GM21390 (cell line): ENCODE data around the gene CST4.
"Not testable (repeated sequence)": the region's sequence is repeated elsewhere in the genome, so short reads cannot be mapped to it uniquely, and the experiment has no call there.

ENCODE experiments used
- ATAC-seq: cut with Tn5 transposase; IDR thresholded peaks from one replicate; pipeline ENCODE4 v1.9.1; 2021; ENCODE audit not compliant: unreplicated experiment

Gene CST4

DNA sequence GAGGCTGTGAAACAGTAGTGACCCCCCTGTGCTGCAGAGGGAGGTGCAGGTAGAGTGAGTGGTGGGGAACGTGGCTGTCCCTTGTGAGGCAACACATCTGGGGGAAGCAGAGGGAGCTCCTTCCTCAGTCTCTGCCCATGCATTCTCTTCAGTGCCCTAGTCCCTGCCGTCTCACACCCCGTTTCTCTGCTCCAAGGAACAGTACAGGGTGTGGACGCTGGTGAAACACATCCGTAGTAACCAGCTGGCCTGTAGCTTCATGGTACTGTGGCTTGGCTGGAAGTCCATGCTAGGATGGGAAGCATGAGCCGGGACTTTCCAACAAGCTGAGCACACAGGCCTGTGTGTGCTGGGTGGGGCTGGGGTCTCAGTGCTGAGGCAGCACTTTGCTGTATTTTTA, 25.7 kb downstream of the CST4 start:
- no peak for ATAC-seq

DNA sequence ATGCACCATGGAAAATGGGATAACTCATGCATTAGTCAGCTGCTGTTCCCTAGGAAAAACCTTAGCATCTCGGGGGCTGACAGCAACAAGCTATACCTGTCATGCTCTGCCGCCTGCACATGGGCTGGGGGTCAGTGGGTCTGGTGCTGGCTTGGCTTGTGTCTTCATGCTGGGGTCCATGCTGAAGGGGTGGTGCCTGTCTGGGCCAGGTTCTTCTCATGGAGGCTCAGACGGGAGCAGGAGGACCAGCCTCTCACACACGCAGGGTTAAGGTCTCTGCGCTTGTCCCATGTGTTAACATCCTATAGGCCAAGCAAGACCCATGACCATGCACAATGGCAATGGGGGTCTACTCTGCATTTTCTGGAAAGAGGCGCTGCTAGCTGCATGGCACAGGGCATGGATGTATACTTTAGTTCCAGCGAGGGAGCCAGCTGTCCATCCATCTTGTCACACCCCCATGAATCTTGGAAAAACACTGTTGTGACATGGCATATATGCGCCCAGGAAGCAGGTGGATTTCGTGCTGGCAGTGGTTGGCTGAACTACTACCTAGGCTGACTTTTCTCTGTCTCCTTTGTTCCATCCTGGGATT, 26.5 kb downstream of the CST4 start:
- no peak for ATAC-seq

DNA sequence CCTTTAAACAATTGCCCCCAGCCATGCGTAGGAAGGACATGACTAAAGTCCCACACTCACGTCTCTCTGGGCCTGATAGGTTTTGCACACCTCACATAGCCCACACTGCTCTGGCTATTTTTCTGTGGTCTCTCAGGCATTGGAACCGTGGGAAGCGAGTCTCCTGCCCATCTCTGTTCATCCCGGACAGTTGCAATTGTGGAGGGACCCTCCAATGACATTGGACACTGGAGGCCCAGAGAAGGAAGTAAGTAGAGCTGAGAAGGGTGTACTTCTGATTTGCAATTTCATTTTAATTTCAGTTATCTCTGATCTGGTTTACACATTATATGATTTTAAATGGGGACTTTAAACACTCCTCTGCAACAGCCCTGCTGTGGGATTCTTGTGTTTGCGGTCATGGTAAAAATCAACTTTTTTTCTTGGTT, 27.8 kb downstream of the CST4 start:
- ATAC-seq = no peak

DNA sequence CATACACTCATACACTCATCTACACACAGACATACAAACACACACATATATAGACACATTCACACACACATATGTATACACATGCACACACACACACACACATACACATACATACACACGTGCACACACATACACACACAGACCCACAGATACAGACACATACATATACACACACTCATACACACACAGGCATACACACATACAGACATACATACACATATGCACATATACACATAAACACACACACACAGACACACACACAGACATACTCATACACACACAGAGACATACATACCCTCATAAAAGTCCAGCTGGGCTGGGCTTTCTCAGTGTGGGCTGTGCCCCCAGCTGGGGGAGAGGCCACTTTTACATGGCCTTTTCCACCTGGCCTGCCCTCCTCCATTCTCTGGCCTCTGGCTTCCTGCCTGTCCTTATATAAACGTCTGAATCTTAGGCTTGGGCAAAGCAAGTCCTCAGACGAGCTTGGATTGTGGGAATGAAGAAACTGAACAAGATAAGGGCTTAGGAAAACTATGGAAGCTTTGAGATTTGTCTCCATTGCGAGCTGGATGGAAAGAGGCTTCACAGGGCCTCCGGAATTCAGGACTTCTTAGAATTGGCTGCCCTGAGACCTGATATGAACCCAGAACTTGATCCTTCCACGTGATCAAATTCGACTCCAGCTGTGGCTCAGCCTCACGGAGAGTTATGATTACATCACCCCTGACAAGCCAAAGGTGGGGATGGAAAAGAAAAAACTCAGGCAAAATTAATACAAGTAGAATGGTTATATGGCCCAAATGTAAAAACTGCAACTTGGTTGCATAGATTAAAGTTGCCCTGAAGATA, 28.6 kb downstream of the CST4 start:
- no peak for ATAC-seq

DNA sequence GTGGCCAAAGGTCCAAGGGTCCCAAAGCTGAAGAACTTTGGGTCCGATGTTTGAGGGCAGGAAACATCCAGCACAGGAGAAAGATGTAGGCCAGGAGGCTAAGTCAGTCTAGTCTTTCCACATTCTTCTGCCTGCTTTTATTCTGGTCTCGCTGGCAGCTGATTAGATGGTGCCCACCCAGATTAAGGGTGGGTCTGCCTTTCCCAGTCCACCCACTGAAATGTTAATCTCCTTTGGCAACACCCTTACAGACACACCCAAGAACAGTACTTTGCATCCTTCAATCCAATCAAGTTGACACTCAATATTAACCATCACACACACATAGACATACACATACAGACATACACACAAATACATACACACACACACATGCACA, 29.2 kb downstream of the CST4 start:
- not testable (repeated sequence) for ATAC-seq

DNA sequence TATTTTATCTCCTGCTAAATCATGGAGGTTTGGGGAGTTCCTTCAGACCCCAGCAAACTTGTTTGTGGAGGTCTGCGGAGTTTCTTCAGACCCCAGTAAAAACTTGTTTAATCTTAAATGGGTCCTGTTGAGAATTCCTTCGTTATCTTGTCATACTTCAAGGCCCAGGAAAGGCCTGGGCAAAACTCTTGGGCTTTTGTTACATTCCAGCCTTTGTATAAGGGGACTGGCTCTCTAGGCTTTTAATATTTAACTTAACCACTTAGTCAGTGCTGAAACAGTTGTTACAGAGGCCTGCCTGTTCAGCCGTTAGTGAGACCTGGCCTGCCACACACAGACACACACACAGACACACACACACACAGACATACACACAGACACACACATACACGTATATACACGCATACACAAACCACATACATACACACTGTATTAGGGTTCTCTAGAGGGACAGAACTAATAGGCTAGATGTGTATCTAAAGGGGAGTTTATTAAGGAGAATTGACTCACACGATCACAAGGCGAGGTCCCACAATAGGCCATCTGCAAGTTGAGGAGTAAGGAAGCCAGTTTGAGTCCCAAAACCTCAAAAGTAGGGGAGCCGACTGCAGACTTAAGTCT, 29.7 kb downstream of the CST4 start:
- ATAC-seq = no peak

DNA sequence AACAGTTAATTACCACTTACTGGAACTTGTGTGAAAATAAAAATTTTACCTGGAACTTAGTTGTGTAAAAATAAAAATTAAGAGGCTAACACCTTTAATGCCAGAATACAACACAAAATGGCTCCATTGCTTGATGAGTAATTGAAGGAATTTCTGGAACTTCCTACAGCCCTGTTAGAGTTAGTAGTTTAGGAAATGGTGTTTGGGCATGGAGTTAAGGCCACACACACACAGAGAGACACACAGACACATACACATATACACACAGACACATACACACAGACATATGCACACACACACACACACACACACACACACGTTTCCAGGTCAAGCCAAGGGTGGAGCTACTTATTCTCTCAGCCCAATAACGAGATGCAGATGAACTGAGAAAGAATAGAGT, 30.5 kb downstream of the CST4 start:
- ATAC-seq = no peak

DNA sequence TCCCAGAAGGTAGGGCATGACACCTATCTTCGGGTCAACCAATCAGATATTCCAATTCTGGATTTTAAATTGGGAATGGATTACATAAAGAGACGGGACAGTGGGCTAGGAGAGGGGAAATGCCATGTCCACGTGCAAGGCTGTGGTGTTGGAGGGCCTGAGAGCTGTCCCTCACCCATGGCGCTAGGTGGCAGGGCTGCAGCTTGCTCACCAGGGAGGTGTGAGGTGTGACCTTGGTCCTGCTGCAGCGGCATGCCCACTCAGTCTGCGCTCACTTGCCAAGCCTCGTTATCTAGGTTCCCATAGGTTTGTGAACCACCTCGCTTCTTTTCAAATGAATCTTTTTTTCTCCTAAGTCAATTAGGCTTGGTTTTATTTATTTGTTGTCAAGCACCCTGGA, 31.6 kb downstream of the CST4 start:
- no peak for ATAC-seq

DNA sequence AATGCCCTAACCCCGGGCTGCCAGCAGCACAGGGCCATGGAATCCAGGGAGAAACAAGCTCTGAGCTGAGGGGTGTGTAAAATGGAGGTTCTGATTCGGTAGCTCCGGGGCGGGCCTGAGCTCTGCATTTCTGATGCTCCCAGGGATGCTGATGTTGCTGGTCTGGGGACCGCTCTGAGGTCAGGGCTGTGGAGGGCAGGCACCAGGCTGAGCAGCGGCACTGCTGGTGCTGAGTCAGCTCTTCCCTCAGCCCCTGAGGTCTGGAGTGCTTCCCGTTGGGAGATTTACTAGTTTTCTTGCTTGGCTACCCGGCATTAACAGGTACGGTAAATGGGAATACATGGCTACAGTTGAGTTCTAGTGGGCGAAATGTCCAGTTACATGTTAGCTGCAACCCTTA, 32.5 kb downstream of the CST4 start:
- ATAC-seq = no peak

DNA sequence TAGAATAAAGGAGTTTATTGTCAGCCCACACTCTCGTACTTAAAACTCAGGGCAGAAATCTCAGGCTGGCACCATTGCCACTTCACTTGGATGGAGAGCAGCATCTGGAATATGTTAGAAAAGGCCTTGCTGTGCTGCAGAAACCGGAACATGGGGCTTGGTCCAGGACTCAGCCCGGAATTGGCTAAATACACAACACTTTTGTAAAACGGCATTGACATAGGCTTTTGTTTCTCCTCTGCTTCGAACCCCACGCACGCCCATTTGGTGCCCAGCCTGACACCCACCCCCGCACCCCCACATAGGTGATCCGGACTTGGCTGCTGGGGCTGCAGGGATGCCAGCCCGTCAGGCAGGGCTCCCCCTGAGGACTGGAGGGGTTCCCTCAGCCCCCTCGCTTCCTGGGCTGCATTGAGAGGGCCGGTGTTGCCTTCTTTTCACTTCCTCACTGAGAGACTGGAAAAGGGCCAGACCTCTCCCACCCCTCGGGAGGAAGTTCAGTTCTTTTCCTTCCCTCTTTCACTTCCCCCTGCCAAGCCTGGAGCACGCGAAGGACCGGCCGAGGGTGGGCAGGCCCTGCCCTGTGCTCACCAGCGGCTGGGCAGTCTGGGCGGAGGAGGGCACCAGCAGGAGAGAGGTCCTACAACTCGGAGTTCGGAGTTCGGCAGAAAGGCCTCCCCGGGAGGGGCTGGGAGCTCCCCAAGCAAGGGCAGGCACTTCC, 33.2 kb downstream of the CST4 start:
- no peak for ATAC-seq

DNA sequence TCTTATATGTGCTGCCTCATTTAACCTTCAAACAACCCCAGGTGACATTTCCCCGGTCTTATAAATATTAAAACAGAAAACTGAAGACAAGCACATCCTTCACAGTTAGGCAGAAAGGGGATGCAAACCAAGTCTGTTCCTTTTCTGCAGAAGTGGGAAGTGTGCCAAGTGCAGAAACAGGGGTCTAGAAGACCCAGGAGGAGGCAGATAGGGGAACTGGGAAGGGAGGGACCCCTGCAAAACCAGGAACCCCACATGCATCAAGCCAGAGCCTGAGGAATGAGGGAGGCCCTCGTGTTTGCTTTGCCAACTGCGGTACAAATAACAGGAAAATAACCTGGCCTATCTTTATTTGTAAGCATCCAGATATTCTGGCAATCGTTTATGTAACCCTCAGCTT, 34.1 kb downstream of the CST4 start:
- no peak for ATAC-seq

DNA sequence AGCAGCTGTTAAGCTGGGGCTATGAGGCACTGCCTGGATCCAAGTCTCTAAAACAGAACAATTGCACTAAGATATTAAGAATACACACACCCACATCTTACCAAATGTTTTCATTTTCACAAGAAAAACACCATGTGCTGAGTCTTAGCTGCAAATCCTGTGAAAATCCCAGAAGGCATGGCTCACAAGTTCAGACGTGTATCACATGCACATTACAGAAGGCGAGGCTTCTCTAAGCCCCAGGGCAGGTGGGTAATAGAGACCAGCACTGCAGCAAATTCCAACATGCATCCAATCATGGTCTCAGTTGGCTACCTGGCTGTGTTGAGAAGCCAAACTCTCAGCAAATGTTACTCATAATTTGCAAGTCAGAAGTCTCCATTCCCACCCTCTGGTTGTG, 34.8 kb downstream of the CST4 start:
- no peak for ATAC-seq

DNA sequence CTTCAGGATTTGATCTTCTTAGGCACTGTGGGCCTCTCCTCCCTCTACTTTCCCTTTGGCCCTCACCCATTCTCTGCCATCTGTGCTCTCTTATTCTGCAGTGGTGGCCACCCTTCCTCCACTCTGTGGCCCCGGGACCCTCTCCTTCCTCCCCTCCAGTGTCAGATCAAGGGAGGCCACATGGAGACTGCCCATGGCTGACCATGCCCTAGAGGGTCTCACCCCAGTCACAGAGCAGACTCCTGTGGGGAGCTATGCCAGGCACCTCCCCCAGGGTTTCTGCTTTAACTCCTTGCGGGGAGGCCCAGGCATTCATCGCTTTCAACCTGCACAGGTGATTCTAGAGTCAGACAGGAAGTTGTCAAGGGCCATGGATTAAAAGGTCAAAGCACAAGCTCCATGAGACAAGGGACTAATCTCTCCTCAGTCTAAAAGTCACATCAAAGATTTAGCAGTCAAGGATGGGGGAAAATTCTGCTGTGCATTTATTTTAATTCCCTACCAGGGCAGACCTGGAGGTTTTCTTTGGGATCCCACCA, 35.4 kb downstream of the CST4 start:
- ATAC-seq = no peak

DNA sequence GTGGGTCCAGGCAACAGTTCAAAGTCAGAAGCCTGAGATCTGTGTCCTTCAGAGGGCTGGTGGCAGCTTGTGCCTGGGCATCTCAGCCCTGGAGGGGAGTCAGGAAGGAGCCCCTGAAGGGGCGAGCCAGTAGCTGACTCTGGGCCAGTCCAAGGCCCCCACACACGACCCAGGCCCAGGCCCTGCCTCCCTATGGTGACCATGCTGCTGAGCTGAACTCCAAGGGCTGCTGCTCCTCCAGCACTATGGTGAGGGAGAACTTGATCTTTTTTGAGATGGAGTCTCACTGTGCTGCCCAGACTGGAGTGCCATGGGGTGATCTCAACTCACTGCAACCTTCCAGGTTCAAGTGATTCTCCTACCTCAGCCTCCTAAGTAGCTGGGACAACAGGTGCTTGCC, 35.9 kb downstream of the CST4 start:
- ATAC-seq = no peak

DNA sequence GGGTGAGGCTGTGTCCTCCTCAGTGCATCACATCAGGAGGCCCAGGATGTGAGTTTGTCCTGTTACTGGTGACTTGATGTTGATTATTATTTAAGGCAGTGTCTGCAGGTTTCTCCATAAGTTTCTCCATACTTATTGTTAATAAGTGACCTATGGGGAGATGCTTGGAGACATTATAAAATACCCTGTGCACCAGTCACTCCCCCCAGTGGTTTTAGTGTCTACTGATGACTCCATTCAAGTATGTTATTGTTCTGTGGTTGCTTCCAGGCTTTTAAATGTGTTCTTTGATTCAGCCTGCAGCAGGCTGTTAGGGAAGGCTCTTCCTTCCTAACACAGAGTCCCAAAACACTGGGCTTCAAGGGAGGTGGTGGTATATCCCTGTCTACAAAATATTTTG, 36.5 kb downstream of the CST4 start:
- no peak for ATAC-seq

DNA sequence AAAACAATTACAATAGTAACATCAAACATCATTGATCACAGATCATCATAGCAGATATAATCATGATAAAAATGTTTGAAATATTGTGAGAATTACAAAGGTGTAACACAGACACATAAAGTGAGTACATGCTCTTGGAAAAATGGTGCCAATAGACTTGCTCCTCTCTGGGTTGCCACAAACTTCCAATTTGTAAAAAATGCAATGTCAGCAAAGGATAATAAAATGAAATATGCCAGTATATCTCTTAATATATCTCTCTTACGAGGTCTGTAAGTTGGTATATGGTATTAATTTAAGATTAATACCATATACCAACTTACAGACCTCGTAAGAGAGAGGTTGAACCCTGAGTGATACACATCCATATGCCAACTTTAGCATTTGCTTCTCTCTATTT, 37.7 kb downstream of the CST4 start:
- ATAC-seq = no peak

DNA sequence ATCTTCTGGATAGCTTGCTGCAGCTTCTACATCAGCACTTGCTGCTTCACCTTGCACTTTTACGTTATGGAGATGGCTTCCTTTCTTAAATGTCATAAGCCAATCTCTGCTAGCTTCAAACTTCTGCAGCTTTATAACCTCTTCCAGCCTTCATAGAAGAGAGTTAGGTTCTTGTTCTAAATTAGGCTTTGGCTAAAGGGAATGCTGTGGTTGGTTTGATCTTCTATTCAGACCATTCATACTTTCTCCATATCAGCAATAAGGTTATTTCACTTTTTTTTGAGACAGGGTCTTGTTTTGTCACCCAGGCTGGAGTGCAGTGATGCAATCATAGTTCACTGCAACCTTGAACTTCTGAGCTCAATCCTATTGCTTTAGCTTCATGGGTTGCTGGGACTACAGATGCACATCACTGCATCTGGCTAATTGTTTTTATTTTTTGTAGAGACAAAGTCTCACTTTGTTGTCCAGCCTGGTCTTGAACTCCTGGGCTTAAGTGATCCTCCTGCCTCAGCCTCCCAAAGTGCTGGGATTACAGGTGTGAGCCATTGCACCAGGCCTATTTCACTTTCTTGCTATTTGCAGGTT, 38.9 kb downstream of the CST4 start:
- no peak for ATAC-seq

DNA sequence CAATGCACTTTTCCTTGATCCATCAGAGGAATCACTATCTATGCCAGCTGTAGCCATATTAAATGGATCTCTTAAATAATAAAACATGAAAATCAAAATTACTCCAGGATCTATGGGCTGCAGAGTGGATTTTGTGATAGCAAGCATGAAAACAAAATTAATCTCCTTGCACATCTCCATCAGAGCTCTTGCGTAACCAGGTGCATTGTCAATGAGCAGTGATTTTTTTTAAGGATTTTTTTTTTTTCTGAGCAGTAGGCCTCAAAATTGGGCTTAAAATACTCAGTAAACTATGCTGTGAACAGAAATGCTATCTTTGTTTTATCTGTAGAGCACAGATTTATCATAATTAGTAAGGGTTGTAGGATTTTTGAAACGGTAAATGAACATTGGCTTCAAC, 39.6 kb downstream of the CST4 start:
- no peak for ATAC-seq

DNA sequence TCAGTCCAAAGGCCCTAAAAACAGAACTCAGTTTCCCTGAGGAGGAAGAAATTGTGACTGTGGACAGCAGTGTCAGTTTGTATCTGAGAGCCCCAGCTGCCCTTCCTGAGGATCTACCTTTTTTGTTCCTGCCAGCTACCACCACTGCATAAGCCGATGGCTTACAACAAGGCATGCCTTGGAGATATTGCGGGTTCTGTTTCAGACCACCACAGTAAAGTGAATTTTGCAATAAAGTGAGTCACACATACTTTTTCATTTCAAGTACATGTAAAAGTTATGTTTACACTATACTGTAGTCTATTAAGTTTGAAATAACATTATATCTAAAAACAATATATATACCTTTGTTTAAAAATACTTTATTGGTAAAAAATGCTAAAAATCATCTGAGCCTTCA, 41.5 kb downstream of the CST4 start:
- ATAC-seq = no peak

DNA sequence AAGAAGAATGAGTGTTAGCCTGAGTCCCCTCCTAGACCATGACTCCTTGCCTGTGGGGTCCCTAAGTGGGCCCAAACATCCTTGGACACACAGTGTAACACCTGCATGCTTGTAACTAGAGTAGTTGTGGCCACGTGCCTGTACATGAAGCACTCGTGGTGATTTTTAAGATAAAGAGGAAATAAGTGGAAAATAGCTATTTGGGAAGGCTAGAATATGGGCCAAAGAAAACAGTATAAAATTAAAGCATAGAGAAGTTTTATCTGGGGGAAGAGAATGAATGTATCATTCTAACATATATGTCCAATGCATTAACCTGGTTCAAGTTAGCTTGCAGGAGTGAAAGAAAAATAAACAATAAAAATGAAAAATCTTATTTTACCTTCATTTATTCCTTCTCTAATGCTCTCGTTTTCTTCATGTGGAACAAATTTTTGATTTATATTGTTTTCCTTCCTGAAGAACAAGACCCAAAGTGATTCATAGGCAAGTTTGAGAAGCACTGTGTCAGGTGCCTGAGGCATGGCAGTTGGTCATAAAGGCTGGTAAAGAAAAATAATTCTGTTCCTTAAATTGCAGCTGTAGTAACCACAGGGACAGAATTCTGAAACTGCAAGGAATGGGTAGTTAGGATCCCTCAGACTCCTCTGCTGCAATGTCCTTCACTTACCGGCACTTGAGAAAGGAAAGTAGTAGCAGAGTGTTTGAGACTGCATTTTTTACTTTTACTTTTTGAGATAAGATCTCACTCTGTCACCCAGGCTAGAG, 42.5 kb downstream of the CST4 start:
- ATAC-seq = no peak
